ENCODE results near the gene OSBPL8.

DNA sequence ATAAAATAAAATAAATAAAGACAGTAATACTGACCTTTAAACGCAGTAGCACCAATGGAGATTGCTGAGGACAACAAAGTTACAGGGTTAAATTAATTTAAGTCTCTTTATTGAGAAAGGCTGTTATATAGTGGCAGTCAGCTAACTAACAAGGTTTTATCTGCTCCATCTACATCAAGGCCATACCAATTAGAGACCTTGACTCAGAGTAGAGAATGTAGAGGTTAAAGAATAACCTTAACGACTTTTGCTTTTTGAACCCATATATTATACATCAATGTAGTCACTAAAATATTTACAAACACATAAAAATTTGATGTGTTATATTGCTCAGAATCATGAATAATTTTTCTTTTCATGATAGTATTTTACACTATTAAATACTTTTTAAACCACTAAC is 21.6 kb downstream of the OSBPL8 start:
- TF ChIP-seq, protein P1, sequence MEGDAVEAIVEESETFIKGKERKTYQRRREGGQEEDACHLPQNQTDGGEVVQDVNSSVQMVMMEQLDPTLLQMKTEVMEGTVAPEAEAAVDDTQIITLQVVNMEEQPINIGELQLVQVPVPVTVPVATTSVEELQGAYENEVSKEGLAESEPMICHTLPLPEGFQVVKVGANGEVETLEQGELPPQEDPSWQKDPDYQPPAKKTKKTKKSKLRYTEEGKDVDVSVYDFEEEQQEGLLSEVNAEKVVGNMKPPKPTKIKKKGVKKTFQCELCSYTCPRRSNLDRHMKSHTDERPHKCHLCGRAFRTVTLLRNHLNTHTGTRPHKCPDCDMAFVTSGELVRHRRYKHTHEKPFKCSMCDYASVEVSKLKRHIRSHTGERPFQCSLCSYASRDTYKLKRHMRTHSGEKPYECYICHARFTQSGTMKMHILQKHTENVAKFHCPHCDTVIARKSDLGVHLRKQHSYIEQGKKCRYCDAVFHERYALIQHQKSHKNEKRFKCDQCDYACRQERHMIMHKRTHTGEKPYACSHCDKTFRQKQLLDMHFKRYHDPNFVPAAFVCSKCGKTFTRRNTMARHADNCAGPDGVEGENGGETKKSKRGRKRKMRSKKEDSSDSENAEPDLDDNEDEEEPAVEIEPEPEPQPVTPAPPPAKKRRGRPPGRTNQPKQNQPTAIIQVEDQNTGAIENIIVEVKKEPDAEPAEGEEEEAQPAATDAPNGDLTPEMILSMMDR (tag by site-specific recombination; IDR thresholded peaks at IDR 0.05), result no peak
- TF ChIP-seq YY1 (tag by site-specific recombination; IDR thresholded peaks at IDR 0.05), result no peak
- no peak for TF ChIP-seq ZNF560 (tag by site-specific recombination; IDR thresholded peaks at IDR 0.05; ENCODE audit: borderline replicate concordance)
- no peak for TF ChIP-seq ZNF514 (tag by site-specific recombination; IDR thresholded peaks at IDR 0.05)
- TF ChIP-seq TCF7L2 (IDR thresholded peaks at IDR 0.05; ENCODE audit: borderline replicate concordance, low read depth, low read length), result no peak

Measured in HEK293 (cell line).